OCI-LY3 (cell line): ENCODE measurements around the gene PLAC9.

Experiments
- EZH2phosphoT487 ChIP-seq: fragments of 200-600 bp; shearing (Covaris generic); IDR thresholded peaks from 2 replicates; pipeline ENCODE4 v1.6.1; 2018; ENCODE audit warnings: antibody characterized with exemption, mixed run types, low read depth
- TF ChIP-seq, protein P1 (sequence below): fragments of 200-600, 300-600 bp; sonication (generic); IDR thresholded peaks from 2 replicates; pipeline ENCODE4 v1.5.1; 2014; ENCODE audit warnings: antibody characterized with exemption, low read length, low read depth

- TF ChIP-seq, protein P1, sequence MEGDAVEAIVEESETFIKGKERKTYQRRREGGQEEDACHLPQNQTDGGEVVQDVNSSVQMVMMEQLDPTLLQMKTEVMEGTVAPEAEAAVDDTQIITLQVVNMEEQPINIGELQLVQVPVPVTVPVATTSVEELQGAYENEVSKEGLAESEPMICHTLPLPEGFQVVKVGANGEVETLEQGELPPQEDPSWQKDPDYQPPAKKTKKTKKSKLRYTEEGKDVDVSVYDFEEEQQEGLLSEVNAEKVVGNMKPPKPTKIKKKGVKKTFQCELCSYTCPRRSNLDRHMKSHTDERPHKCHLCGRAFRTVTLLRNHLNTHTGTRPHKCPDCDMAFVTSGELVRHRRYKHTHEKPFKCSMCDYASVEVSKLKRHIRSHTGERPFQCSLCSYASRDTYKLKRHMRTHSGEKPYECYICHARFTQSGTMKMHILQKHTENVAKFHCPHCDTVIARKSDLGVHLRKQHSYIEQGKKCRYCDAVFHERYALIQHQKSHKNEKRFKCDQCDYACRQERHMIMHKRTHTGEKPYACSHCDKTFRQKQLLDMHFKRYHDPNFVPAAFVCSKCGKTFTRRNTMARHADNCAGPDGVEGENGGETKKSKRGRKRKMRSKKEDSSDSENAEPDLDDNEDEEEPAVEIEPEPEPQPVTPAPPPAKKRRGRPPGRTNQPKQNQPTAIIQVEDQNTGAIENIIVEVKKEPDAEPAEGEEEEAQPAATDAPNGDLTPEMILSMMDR = no peak
- no peak for TF ChIP-seq EZH2phosphoT487
Observed at GRCh38 chr10:80140251-80140650, 7.7 kb downstream of the PLAC9 start.
